NCI-H128 (cell line): ENCODE results near the gene ZC3H4.
"Not testable (repeated sequence)": the region's sequence is repeated elsewhere in the genome, so short reads cannot be mapped to it uniquely, and the experiment has no call there.

ENCODE experiments used
- DNase-seq: peaks from one replicate; lab custom pipeline; 2025; ENCODE audit not compliant: unreplicated experiment; lab: John Stamatoyannopoulos, UW

ZC3H4 gene

DNA sequence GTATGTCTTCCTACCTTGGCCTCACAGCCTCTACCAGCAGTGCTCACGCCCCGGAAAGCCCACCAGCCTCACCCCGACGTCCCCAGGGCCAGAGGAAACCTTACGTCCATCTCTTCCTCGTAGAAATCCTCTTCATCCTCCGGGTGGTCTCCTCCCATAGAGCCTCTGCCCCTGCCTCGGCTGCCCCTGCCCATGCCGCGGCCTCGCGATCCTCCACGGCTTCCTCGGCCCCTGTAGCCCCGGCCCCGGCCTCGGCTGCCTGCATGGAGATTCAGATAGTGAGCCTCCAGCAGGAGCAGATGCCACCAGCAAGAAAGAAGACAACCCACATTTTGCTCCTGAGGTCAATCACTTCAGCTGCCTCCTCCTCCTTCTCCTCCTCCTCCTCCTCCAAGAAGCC is 27.3 kb downstream of the ZC3H4 start:
- no peak for DNase-seq

- no peak for DNase-seq
These were observed 28.6 kb downstream of the ZC3H4 start for GRCh38 chr19:47084879-47085439.

- no peak for DNase-seq
These were observed 31.1 kb downstream of the ZC3H4 start for GRCh38 chr19:47082493-47082892.

DNA sequence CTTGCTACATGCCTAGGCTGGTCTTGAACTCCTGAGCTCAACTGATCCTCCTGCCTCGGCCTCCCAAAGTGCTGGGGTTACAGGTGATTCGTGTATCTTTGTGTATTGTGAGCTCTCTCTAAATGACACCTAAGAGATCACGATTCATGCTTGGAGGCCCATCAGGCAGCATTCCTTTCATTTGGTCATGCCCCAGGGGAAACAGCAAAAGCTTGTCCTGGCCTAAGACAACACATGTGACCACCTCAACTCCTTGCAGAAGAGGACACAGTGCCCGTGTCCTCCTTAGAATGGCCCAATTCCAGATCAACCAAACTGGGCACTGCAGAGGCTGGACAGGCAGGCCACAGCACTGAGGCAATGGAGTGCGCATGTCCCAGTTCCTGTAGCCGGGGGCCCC is 32.5 kb downstream of the ZC3H4 start:
- DNase-seq: no peak

DNA sequence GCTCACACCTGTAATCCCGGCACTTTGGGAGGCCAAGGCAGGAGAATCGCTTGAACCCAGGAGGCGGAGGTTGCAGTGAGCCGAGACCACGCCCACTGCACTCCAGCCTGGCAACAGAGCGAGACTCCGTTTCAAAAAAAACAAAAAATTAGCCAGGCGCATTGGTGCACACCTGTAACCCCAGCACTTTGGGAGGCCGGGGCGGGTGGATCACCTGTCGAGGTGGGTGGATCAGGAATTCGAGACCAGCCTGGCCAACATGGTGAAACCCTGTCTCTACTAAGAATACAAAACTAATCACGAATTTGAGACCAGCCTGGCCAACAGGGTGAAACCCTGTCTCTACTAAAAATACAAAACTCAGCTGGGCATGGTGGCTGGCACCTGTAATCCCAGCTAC is 35.2 kb downstream of the ZC3H4 start:
- DNase-seq: not testable (repeated sequence)

DNA sequence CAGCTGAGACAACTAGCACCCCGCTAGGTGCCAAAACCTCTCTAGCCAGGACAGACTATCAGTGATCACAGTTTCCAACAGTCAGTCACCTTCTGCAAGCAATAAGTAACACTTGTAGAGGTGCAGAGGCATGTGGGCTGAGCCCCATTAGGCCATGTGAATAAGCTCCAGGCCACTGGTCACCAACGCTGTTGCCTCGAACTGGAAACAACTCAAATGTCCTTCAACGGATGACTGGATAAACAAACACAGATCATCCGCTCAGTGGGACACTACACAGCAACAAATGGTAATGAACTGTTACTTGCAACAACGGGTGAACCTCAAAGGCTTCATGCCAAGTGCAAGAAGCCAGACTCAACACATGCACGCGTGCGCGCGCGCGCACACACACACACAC is 37.6 kb downstream of the ZC3H4 start:
- DNase-seq: no peak

DNA sequence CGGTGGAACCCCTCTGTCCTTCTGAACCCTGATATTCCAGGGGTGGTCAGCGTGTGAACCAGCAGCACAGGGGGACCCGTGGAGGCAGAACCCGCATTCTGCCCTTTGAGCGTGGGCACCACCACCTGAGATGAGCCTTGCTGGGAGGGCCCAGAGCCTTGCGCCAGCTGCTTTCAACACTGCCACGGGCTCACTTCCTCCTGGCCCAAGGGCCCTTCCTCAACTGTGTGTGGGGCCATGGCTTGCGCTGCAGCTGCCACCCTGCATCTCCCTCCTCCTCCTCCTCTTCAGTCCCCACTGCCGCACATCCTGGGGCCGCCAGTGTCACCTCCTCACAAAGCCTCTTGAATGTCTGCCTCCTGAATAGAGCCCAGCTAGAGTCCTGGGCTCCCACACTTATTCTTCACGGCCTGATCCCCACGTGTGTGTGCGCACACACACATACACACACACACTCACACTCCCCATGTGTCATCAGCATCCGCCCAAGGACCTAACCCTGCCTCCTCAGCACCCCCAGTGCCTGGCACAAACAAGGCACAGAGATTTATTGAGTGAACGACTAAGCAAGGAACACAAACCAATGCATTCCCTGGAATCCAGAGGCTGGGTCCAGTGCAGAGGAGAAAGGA is 38.3 kb downstream of the ZC3H4 start:
- no peak for DNase-seq

DNA sequence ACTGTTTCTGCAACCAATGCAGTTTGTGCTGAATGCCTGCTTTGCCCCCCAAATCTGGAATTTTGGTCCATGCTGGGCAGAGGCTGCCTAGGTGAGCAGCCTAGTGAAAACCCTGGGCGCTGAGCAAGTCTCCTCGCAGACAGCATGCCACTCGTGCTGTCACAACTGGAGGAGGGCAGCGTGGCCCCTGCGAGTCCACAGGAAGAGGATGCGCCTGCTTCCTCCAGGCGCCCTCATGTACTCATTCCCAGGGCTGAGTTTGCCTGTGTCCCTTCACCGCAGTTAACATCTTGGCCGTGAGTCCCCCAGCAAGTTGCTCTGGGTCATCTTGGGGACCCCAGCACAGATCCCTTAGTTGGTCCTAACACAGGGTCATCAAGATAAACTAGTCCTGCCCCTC is 39.0 kb downstream of the ZC3H4 start:
- DNase-seq: no peak

DNA sequence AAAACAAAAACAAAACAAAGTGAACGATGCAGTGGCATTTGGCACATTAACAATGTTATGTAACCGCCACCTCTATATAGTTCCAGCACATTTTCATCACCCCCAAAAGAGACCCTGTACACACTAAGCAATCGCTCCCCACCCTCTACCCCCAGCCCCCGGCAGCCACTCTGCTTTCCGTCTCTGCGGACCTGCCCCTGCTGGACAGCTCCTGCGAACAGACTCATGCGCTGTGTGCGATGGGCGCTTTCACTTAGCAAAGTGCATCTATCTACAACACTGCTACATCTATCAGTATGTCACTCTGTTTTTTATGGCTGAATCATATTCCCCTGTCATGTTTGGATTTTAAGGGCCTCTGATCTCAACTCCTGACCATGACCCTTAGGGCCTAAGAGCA is 40.0 kb downstream of the ZC3H4 start:
- no peak for DNase-seq

- no peak for DNase-seq
These were observed 41.3 kb downstream of the ZC3H4 start for GRCh38 chr19:47072323-47072722.

DNA sequence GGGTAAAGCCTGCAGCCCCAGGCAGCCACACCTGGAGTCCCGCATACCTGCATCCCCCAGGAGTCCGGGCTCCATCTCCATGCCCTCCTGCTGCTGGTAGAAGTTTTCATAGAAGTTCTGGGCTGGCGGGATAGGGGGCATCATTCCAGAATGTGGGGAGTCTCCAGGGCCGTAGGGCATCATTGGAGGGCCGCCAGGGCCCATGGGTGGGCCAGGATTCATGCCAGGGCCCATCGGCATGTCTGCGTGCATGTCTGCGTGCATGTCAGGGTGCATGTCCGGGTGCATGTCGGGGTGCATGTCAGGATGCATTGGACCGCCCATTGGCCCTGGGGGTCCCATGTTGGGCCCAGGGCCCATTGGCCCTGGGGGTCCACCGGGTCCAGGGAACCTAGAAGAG is 41.8 kb downstream of the ZC3H4 start:
- DNase-seq: no peak

DNA sequence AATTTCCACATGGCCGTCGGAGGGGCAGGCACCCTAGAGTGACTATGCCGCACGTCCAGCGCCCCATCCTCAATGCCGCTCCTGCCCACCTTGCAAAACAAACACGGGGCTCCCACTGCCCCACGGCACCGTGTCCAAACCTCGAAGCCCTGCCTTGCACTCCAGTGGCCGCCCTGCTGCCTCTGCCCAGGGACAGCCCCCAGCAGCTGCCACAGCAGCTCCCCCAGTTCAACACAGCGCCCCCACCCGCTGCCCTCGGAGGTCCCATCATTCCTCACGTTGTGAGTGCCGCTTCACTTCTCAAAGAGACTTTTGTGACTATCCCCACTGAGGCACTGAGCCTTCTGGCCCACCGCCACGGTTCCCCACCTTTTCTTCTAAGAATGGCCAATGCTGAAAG is 42.8 kb downstream of the ZC3H4 start:
- no peak for DNase-seq

- no peak for DNase-seq
These were observed 43.8 kb downstream of the ZC3H4 start for GRCh38 chr19:47069795-47070194.

DNA sequence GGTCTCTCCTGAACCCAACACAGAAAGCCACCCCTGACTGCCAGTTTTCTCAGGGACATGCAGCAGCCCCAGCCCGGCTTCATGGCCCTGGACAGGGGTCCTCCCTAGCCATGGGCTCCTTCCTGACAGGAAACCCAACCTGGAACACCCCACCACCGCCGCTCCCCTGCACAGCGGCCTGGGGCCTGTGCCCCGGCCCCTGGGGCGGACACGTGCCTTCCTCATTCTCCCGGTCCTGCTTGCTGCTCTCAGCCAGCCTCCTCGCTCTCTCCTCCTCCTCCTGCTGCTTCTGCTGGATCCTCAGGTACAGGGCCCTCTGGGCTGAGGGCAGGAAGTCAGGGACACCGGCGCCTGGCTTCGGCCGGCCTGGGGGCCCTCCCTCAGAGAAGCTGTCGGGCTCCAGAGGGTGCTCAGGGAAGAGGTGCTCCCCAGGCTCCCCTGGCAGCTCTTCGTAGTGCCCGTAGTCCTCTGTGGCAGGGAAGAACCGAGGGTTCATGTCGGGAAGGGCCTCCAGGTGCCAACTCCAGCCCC is 44.6 kb downstream of the ZC3H4 start:
- no peak for DNase-seq

DNA sequence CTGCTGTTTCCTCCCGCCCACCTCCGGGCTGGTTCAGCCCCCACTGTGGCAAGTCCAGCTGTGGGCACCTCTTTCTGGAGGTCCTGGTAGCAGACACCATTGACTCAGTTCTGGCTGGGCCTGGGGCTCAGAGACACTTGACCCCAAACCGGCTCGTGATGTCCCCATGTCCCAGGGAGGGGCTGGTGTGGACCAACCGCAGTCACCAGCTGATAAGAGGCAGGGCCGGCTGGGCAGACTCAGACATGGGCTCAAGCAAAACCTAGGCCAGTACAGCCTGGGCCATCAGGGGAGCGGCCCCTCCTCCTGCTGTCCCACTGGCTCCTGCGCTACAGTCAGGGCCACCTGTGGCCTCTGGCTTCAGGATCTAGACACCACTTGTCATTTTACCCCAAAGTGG is 45.3 kb downstream of the ZC3H4 start:
- DNase-seq: no peak

GRCh38 chr19:47067215-47067847 is 46.2 kb downstream of the ZC3H4 start:
- no peak for DNase-seq

DNA sequence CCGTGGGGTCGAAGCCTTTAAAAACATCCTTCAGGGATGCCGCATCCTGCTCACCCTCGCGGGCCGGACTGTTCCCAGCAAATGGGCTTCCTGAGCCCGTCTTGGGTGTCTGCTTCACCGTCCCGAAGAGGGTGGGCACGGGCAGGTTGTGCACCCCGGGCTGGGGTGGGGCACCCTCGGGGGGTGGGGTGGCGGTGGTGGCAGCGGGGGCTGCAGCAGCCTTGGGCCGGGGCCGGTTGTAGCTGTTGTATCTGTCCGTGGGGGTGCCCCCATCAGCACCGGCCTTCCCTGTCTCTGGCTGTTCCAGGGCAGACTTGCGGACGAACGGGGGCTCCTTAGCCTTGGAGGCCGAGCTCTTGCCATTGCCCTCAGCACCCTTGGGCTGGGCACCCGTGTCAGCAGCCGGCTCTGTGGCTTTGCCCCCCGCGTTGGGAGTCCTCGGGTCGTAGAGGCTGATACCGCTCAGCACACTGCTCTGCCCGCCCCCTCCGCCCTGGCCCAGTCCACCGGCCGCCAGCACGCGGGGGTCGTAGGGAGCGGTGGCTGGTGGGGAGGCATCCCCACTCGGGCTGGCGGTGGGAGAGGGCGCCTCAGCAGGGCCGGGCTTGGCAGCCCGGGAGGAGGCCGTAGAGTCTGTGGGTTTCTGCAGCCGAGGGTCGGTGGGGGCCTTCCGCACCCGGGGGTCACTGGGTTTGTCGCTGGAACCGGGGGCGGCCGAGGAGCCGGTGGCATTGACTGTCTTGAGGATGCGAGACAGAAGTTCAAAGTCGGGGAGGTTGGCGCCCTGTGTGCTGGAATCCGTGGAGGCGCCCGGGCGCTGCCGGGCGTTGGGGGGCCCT is 47.0 kb downstream of the ZC3H4 start:
- no peak for DNase-seq

DNA sequence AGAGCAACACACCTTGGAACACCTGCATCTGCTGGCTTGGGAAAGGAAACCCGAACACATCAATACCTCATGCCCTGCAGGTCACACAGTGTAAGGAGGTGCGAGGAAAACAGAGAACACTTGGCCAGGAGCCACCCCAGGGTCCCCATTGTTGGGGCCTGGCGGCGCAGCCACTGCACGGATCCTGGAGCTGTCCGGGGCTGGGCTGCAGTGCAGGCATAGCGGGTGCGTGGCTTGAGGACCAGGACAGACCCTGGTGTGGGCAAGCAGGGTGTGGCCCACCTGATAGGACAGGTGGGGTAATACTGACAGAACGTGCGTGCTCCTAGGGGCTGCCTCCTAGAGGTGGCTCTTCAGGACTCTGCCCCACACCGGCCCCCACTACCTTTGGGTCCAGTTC is 48.3 kb downstream of the ZC3H4 start:
- no peak for DNase-seq

DNA sequence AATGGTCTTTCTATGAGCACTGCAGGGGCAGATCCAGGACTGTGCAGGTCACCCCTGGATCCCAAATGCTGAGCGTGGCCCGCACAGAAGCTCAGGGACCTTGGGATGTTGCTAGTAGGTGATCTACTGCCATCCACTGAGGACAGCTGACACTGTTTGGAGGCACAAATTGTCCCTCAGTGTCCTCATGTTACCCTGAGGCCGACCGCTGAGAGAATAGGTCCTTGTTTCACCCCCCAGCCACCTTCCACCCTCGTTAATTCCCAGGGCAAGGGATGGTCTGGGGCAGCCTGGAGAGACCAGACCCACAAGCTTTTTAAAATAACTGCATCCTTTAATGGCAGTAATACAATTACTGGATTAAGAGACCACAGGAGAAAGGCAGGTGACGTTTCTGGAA is 49.7 kb downstream of the ZC3H4 start:
- no peak for DNase-seq

- DNase-seq: no peak
These were observed 55.0 kb downstream of the ZC3H4 start for GRCh38 chr19:47058621-47059022.

DNA sequence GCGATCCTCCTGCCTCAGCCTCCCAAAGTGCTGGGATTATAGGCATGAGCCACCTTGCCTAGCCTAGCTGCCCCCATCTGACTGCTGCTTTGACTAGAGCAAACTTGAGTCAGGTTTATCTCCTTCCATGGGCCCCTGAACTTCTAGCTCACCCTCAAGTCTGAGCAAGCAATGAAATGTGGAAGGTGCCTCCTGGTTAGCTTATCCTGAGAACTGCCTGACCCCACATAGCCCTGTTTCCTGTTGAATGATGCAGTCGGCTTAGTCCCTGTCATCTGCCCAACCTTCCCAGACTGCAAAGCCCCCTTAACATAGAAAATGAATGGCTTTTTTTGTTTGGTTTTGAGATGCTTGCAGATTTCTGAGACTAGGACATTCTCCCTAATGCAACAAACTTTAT is 56.2 kb downstream of the ZC3H4 start:
- no peak for DNase-seq

DNA sequence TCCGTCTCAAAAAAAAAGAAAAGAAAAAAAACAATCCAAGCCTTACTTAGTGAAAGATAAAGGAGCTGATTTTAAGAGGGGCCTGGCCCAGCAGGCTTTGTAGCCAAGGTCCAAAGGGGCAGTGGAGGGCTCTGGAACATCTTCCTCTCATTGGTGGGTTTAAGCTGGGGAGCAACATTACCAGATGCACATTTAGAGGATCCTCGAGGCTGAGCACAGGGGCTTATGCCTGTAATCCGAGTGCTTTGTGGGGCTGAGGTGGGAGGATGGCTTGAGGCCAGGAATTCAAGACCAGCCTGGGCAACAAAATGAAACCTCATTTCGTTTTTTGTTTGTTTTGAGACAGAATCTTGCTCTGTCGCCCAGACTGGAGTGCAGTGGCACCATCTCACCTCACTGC is 57.2 kb downstream of the ZC3H4 start:
- DNase-seq: no peak
